Psoas muscle (tissue), 8 donors: ENCODE data around the gene PLEKHH2. TPM values are rescaled to one million over a fixed set of nuclear protein-coding genes. Genes with fewer than 3 reads are reported as not detected.
"Not testable (repeated sequence)": the region's sequence is repeated elsewhere in the genome, so short reads cannot be mapped to it uniquely, and the experiment has no call there.

Experiments used
- ATAC-seq, 4 donors: fragments of 200-7000 bp; cut with Tn5 transposase; one replicate each; pipeline ENCODE4 v1.9.1; 2020; ENCODE audit warnings: moderate library complexity in 3 of 4, mild to moderate bottlenecking in 2 of 4
- DNase-seq, 2 donors: peaks; one replicate each; pipeline ENCODE4 v3.0.0-alpha.2; 2020
- H3K27ac ChIP-seq: fragments of 200-600 bp; one replicate; pipeline ENCODE4 v1.8.0; 2022
- H3K27me3 ChIP-seq, 3 donors: fragments of 200-600 bp in 1 of 3; one replicate each; pipeline versions ENCODE4 v1.6.1 to v1.8.0; 2013 to 2022; ENCODE audit warnings: low read length in 2 of 3, mild to moderate bottlenecking in 2 of 3, moderate library complexity in 1 of 3; ENCODE audit not compliant: insufficient read depth in 3 of 3
- H3K36me3 ChIP-seq, 2 donors: fragments of 200-600 bp in 1 of 2; one replicate each; pipeline versions ENCODE4 v1.6.1 to v1.8.0; 2013 to 2022; ENCODE audit warnings: low read depth in 1 of 2, mild to moderate bottlenecking in 1 of 2, moderate library complexity in 1 of 2; ENCODE audit not compliant: insufficient read depth in 1 of 2
- H3K4me1 ChIP-seq: fragments of 200-600 bp; one replicate; pipeline ENCODE4 v1.8.0; 2022
- H3K4me3 ChIP-seq: fragments of 200-600 bp; one replicate; pipeline ENCODE4 v1.8.0; 2022; ENCODE audit warnings: mild to moderate bottlenecking
- H3K9me3 ChIP-seq: fragments of 200-600 bp; one replicate; pipeline ENCODE4 v1.8.0; 2022
- CTCF ChIP-seq: fragments of 200-600 bp; IDR thresholded peaks from one replicate; pipeline ENCODE4 v1.8.0; 2022; ENCODE audit warnings: antibody characterized with exemption
- WGBS, 3 donors: extraction: QIAGEN DNeasy Blood & Tissue Kit; methylation state at CpG; one replicate each; pipeline versions ENCODE4 v1.1.6 to v1.1.7; 2013; 5-methylcytosine and 5-hydroxymethylcytosine counted together
- intact Hi-C, 2 donors: fragments of 100-400 bp; cut with DNase I; formaldehyde crosslinking; loops; one replicate each; pipeline versions ENCODE4 v1.11.0 to v1.14.2; 2022
- polyA plus RNA-seq, 3 donors: library from polyadenylated mRNA; stranded (reverse); fragments of 200-250 nt; gene quantifications; one replicate each; pipeline ENCODE4 v1.2.3, GENCODE V29; 2013
- total RNA-seq, 4 donors: library from RNA; stranded (reverse); fragmentation: NEBNext Ultra II Directional in 2 of 4; extraction: Animal tissue kit (Norgen Biotek cat#: 25700) in 2 of 4; gene quantifications; one replicate each; pipeline versions ENCODE4 v1.2.1 to v1.2.4, GENCODE V29; 2021 to 2023
- donor health status: healthy with polysubstance abuse.
- donor health status: DM: no; HTN: no; CAD: no; lungs with moderate emphysema.
- donor health status: Bipolar disorder and iron deficiency.
- donor health status: healthy.
- donor health status: DM: yes; HTN: yes; CAD: no.
- donor health status: DM: no; HTN: no; CAD: no.
- donor health status: DM: no; HTN: no; CAD: no.
- donor health status: DM: yes; HTN: yes; CAD: no.

Gene PLEKHH2
- total and polyA plus RNA-seq, 7 donors = 0.14 to 2.2 (median 0.38) TPM

- H3K9me3 ChIP-seq = no peaks in the 10 kb centered on the region
- ATAC-seq (peak; percentile 99 to 100 (median 100)), DNase-seq (peak; percentile 99)
- peak within 1 kb of the TSS; percentile 85 for H3K4me3 ChIP-seq
- intact Hi-C loops = no loop called here
- peaks cover 0 to 4% (median 3%) of the 10 kb centered on the region in 3 donors for H3K27me3 ChIP-seq
- WGBS, 3 donors = 0% methylated on average over 44 to 52 of the region's 52 CpGs
- TF ChIP-seq CTCF = no peak
- H3K4me1 ChIP-seq = peaks cover 11% of the 10 kb centered on the region
- H3K27ac ChIP-seq = peak within 1 kb of the TSS; percentile 90
- peaks cover 0 to 16% of the 10 kb centered on the region in 2 donors for H3K36me3 ChIP-seq
Observed at GRCh38 chr2:43595603-43596412, 41.3 kb upstream of the PLEKHH2 start, which contains the start of gene THADA. THADA (minus strand) TSS chr2:43596038; CDS start chr2:43592392, 3,646 bp downstream.

GRCh38 chr2:43600596-43600995, 36.5 kb upstream of the PLEKHH2 start:
- H3K36me3 ChIP-seq, H3K27ac ChIP-seq, H3K27me3 ChIP-seq, ATAC-seq, intact Hi-C loops, H3K9me3 ChIP-seq, H3K4me1 ChIP-seq, H3K4me3 ChIP-seq, DNase-seq: not testable (repeated sequence)
- WGBS, 3 donors = 60 to 66% (median 61%) methylated on average over 1 of the region's 1 CpG

- no peaks in the 10 kb centered on the region for H3K36me3 ChIP-seq
- 74 to 81% (median 79%) methylated on average over 4 of the region's 4 CpGs for WGBS, 3 donors
- H3K4me3 ChIP-seq = no peak overlapping the region
- intact Hi-C loops = no loop called here
- H3K4me1 ChIP-seq = no peaks in the 10 kb centered on the region
- DNase-seq (no peak), ATAC-seq (no peak)
- no peak for TF ChIP-seq CTCF
- H3K27me3 ChIP-seq = no peaks in the 10 kb centered on the region
- H3K9me3 ChIP-seq = no peaks in the 10 kb centered on the region
- H3K27ac ChIP-seq = no peak overlapping the region
Observed at GRCh38 chr2:43604674-43605073, 32.4 kb upstream of the PLEKHH2 start.

- Histone ChIP-seq H3K4me3 (no peak overlapping the region), H3K4me1 (no peaks in the 10 kb centered on the region), H3K27me3 (no peaks in the 10 kb centered on the region), H3K36me3 (no peaks in the 10 kb centered on the region), H3K27ac (no peak overlapping the region), H3K9me3 (no peaks in the 10 kb centered on the region)
- 15 to 21% (median 19%) methylated on average over 2 of the region's 2 CpGs for WGBS, 3 donors
- peak; percentile 29 for TF ChIP-seq CTCF
- DNase-seq (no peak), ATAC-seq (peak in 3 of 4 donors; percentile 45 to 69 (median 46))
- intact Hi-C loops = no loop called here
Observed at GRCh38 chr2:43605079-43605655, 31.9 kb upstream of the PLEKHH2 start.

GRCh38 chr2:43605851-43606250, 31.2 kb upstream of the PLEKHH2 start:
- Histone ChIP-seq H3K27ac (no peak overlapping the region), H3K4me3 (no peak overlapping the region), H3K9me3 (no peaks in the 10 kb centered on the region), H3K36me3 (no peaks in the 10 kb centered on the region), H3K27me3 (no peaks in the 10 kb centered on the region), H3K4me1 (no peaks in the 10 kb centered on the region)
- ATAC-seq (no peak), DNase-seq (no peak)
- intact Hi-C loops = no loop called here
- no peak for TF ChIP-seq CTCF
- 75 to 88% (median 81%) methylated on average over 5 of the region's 5 CpGs for WGBS, 3 donors
